Hepatocyte (in vitro differentiated cells): ENCODE measurements around the gene STARD13.

Experiments
- CTCF ChIP-seq: fragments of 200-600 bp; sonication (generic); IDR thresholded peaks from 2 replicates; pipeline ENCODE4 v1.5.1; 2016; ENCODE audit warnings: antibody characterized with exemption, mild to moderate bottlenecking; ENCODE audit not compliant: poor library complexity
- EZH2phosphoT487 ChIP-seq: fragments of 200-600 bp; sonication (generic); IDR thresholded peaks from one replicate; pipeline ENCODE4 v1.6.1; 2018; ENCODE audit warnings: antibody characterized with exemption, mild to moderate bottlenecking, low read depth, moderate library complexity; ENCODE audit not compliant: unreplicated experiment, severe bottlenecking

GRCh38 chr13:33213797-33214196 is 71.8 kb downstream of the STARD13 start:
- TF ChIP-seq CTCF = no peak
- no peak for TF ChIP-seq EZH2phosphoT487
